Central memory CD8-positive, alpha-beta T cell (primary cell): ENCODE data around the gene SETD1A.
A peak's percentile ranks its signal among the peaks of the same experiment; 100 is the strongest.

ENCODE experiments used
- ATAC-seq: fragments of 150-1000 bp; cut with Tn5 transposase; replicated peaks from 2 replicates; pipeline ENCODE4 v1.10.0; 2022; ENCODE audit warnings: mild to moderate bottlenecking, moderate FRiP score, moderate number of reproducible peaks; ENCODE audit not compliant: poor library complexity, severe bottlenecking; ENCODE audit errors: extremely low read depth
- DNase-seq, 2 donors: peaks; one replicate each; pipeline ENCODE4 v3.0.0; 2021; ENCODE audit warnings: low spot score in 2 of 2
- H3K27ac Mint-ChIP-seq: one replicate; pipeline ENCODE4 v1.8.0; 2022; ENCODE audit warnings: low read depth, mild to moderate bottlenecking, moderate library complexity, mixed read lengths
- H3K27me3 Mint-ChIP-seq: one replicate; pipeline ENCODE4 v1.8.0; 2022; ENCODE audit warnings: mixed read lengths
- H3K36me3 Mint-ChIP-seq: one replicate; pipeline ENCODE4 v1.8.0; 2022; ENCODE audit warnings: mild to moderate bottlenecking, moderate library complexity, mixed read lengths; ENCODE audit not compliant: insufficient read depth
- H3K4me1 Mint-ChIP-seq: one replicate; pipeline ENCODE4 v1.8.0; 2022; ENCODE audit warnings: mixed read lengths
- H3K4me3 Mint-ChIP-seq: one replicate; pipeline ENCODE4 v1.8.0; 2022; ENCODE audit warnings: mild to moderate bottlenecking, moderate library complexity, mixed read lengths
- H3K9me3 Mint-ChIP-seq: one replicate; pipeline ENCODE4 v1.8.0; 2022; ENCODE audit warnings: mixed read lengths

SETD1A gene

GRCh38 chr16:30924076-30924912 lies 33.3 kb upstream of the SETD1A start:
- DNase-seq: no peak
- peaks cover 21% of the 10 kb centered on the region for H3K4me1 Mint-ChIP-seq
- peak overlapping the region; percentile 72 for H3K4me3 Mint-ChIP-seq
- H3K27me3 Mint-ChIP-seq: no peaks in the 10 kb centered on the region
- peaks cover 1% of the 10 kb centered on the region for H3K36me3 Mint-ChIP-seq
- H3K9me3 Mint-ChIP-seq: no peaks in the 10 kb centered on the region
- no peak for ATAC-seq
- no peak overlapping the region for H3K27ac Mint-ChIP-seq

GRCh38 chr16:30924913-30925631 lies 32.5 kb upstream of the SETD1A start:
- no peak for ATAC-seq
- H3K4me3 Mint-ChIP-seq: peak overlapping the region; percentile 72
- H3K36me3 Mint-ChIP-seq: peaks cover 1% of the 10 kb centered on the region
- no peak for DNase-seq
- H3K27me3 Mint-ChIP-seq: no peaks in the 10 kb centered on the region
- peak overlapping the region; percentile 46 for H3K27ac Mint-ChIP-seq
- no peaks in the 10 kb centered on the region for H3K9me3 Mint-ChIP-seq
- H3K4me1 Mint-ChIP-seq: peaks cover 21% of the 10 kb centered on the region

GRCh38 chr16:30925632-30925987 lies 31.9 kb upstream of the SETD1A start:
- peaks cover 21% of the 10 kb centered on the region for H3K4me1 Mint-ChIP-seq
- peak overlapping the region; percentile 4 for H3K27ac Mint-ChIP-seq
- no peaks in the 10 kb centered on the region for H3K9me3 Mint-ChIP-seq
- H3K36me3 Mint-ChIP-seq: peaks cover 1% of the 10 kb centered on the region
- H3K27me3 Mint-ChIP-seq: no peaks in the 10 kb centered on the region
- DNase-seq (no peak), ATAC-seq (no peak)
- peak overlapping the region; percentile 50 for H3K4me3 Mint-ChIP-seq

GRCh38 chr16:30925995-30926811 lies 31.4 kb upstream of the SETD1A start:
- Mint-ChIP-seq H3K27me3 (no peaks in the 10 kb centered on the region), H3K4me1 (peaks cover 21% of the 10 kb centered on the region), H3K9me3 (no peaks in the 10 kb centered on the region), H3K36me3 (peaks cover 6% of the 10 kb centered on the region), H3K27ac (peak overlapping the region; percentile 4), H3K4me3 (peak overlapping the region; percentile 50)
- DNase-seq (no peak), ATAC-seq (no peak)

- no peak for DNase-seq
- Mint-ChIP-seq H3K27me3 (no peaks in the 10 kb centered on the region), H3K4me3 (no peak overlapping the region), H3K4me1 (peaks cover 21% of the 10 kb centered on the region), H3K36me3 (peaks cover 9% of the 10 kb centered on the region), H3K9me3 (no peaks in the 10 kb centered on the region), H3K27ac (peak overlapping the region; percentile 25)
- no peak for ATAC-seq
These were observed 30.4 kb upstream of the SETD1A start for GRCh38 chr16:30926937-30927788.

- H3K27ac Mint-ChIP-seq: no peak overlapping the region
- H3K9me3 Mint-ChIP-seq: no peaks in the 10 kb centered on the region
- peaks cover 21% of the 10 kb centered on the region for H3K4me1 Mint-ChIP-seq
- no peaks in the 10 kb centered on the region for H3K27me3 Mint-ChIP-seq
- DNase-seq (no peak), ATAC-seq (no peak)
- no peak overlapping the region for H3K4me3 Mint-ChIP-seq
- peaks cover 11% of the 10 kb centered on the region for H3K36me3 Mint-ChIP-seq
These were observed 29.7 kb upstream of the SETD1A start for GRCh38 chr16:30927789-30928378.

GRCh38 chr16:30928390-30928789 lies 29.2 kb upstream of the SETD1A start:
- peaks cover 21% of the 10 kb centered on the region for H3K4me1 Mint-ChIP-seq

GRCh38 chr16:30929167-30929566 lies 28.4 kb upstream of the SETD1A start:
- H3K9me3 Mint-ChIP-seq: no peaks in the 10 kb centered on the region
- H3K4me1 Mint-ChIP-seq: peaks cover 21% of the 10 kb centered on the region
- H3K27me3 Mint-ChIP-seq: no peaks in the 10 kb centered on the region
- ATAC-seq (no peak), DNase-seq (no peak)
- H3K4me3 Mint-ChIP-seq: no peak overlapping the region
- no peak overlapping the region for H3K27ac Mint-ChIP-seq
- H3K36me3 Mint-ChIP-seq: peaks cover 11% of the 10 kb centered on the region

More at GRCh38 chr16:30928390-30928789, 29.2 kb upstream of the SETD1A start:
- H3K27me3 Mint-ChIP-seq: no peaks in the 10 kb centered on the region
- no peak overlapping the region for H3K4me3 Mint-ChIP-seq
- peaks cover 11% of the 10 kb centered on the region for H3K36me3 Mint-ChIP-seq
- DNase-seq: no peak
- no peaks in the 10 kb centered on the region for H3K9me3 Mint-ChIP-seq
- no peak overlapping the region for H3K27ac Mint-ChIP-seq
- no peak for ATAC-seq

GRCh38 chr16:30930160-30930571 lies 27.4 kb upstream of the SETD1A start:
- Mint-ChIP-seq H3K36me3 (peaks cover 11% of the 10 kb centered on the region), H3K4me3 (no peak overlapping the region), H3K27me3 (no peaks in the 10 kb centered on the region), H3K27ac (no peak overlapping the region), H3K9me3 (no peaks in the 10 kb centered on the region), H3K4me1 (peaks cover 23% of the 10 kb centered on the region)
- no peak for ATAC-seq
- DNase-seq: no peak

- Mint-ChIP-seq H3K9me3 (no peaks in the 10 kb centered on the region), H3K4me1 (peaks cover 21% of the 10 kb centered on the region), H3K4me3 (no peak overlapping the region), H3K27ac (no peak overlapping the region), H3K27me3 (no peaks in the 10 kb centered on the region), H3K36me3 (peaks cover 10% of the 10 kb centered on the region)
- no peak for DNase-seq
- ATAC-seq: no peak
These were observed 26.4 kb upstream of the SETD1A start for GRCh38 chr16:30931068-30931650.

GRCh38 chr16:30934827-30935557 lies 22.6 kb upstream of the SETD1A start:
- H3K36me3 Mint-ChIP-seq: peaks cover 12% of the 10 kb centered on the region

More at GRCh38 chr16:30934827-30935557, 22.6 kb upstream of the SETD1A start:
- Mint-ChIP-seq H3K4me1 (peaks cover 17% of the 10 kb centered on the region), H3K9me3 (no peaks in the 10 kb centered on the region), H3K27ac (peak overlapping the region; percentile 0), H3K4me3 (no peak overlapping the region), H3K27me3 (no peaks in the 10 kb centered on the region)
- ATAC-seq: no peak
- no peak for DNase-seq
